ENCODE data around the gene RNF7. TPM values are rescaled to one million over a fixed set of nuclear protein-coding genes. Genes with fewer than 3 reads are reported as not detected.

Gene RNF7
- total and polyA plus RNA-seq, 2 of the 4 experiments (the other 2 are of a cell fraction): 98.7 to 149 TPM

- Histone ChIP-seq H3K79me1 (ENCODE audit: low read depth in 1 of 2, low read length in 2 of 2) (no peaks in the 10 kb centered on the region), H3K27ac (ENCODE audit: insufficient read depth, low read length) (no peak overlapping the region), H2BK20ac (ENCODE audit: low read depth, low read length) (no peak overlapping the region), H4K8ac (ENCODE audit: low read depth in 2 of 2, low read length in 2 of 2) (no peak overlapping the region), H2AK5ac (ENCODE audit: low read depth, low read length) (no peak overlapping the region), H3K18ac (ENCODE audit: low read depth, low read length) (no peak overlapping the region), H2AK9ac (replicated peaks; ENCODE audit: low read depth, low read length, poor library complexity) (no peak overlapping the region), H3K9me1 (ENCODE audit: insufficient read depth, low read length) (no peaks in the 10 kb centered on the region), H4K91ac (ENCODE audit: insufficient read depth, low read depth, low read length) (no peak overlapping the region), H3K56ac (ENCODE audit: extremely low read depth, insufficient read depth, low read length) (no peak overlapping the region), H3K4me1 (ENCODE audit: control insufficient read depth, insufficient read depth, low read length) (no peaks in the 10 kb centered on the region), H3K4ac (ENCODE audit: low read depth, low read length) (no peak overlapping the region), H3K9me3 (ENCODE audit: control insufficient read depth, insufficient read depth, low read length) (no peaks in the 10 kb centered on the region), H2BK15ac (ENCODE audit: low read depth, low read length) (no peak overlapping the region), H3K36me3 (ENCODE audit: control insufficient read depth, insufficient read depth, low read length) (no peaks in the 10 kb centered on the region), H2BK5ac (ENCODE audit: low read depth, low read length, poor library complexity, severe bottlenecking) (no peak overlapping the region), H3K4me2 (ENCODE audit: low read depth, low read length) (no peak overlapping the region), H2BK120ac (ENCODE audit: low read depth, low read length) (no peak overlapping the region), H4K20me1 (ENCODE audit: insufficient read depth, low read length) (no peaks in the 10 kb centered on the region), H3K9ac (ENCODE audit: low read depth, low read length) (no peak overlapping the region), H3K23ac (ENCODE audit: low read depth, low read length) (no peak overlapping the region), H2AFZ (replicated peaks; ENCODE audit: low read length, poor library complexity) (no peak overlapping the region), H3K27me3 (ENCODE audit: control insufficient read depth, insufficient read depth, low read length) (peaks cover 8% of the 10 kb centered on the region), H3K14ac (replicated peaks; ENCODE audit: low read depth, low read length) (no peak overlapping the region), H3K4me3 (ENCODE audit: insufficient read depth, low read depth, low read length) (no peak overlapping the region), H4K5ac (ENCODE audit: low read depth, low read length) (no peak overlapping the region)
- ChIA-PET POLR2A (ENCODE audit: unreplicated experiment) (no interaction called here), CTCF (no interaction called here)
- ATAC-seq (ENCODE audit: low read depth): no peak
- no CpG with 5 or more reads among the region's 2 CpGs for WGBS, 2 experiments (ENCODE audit: extremely low coverage in 2 of 2, insufficient read length in 1 of 2)
- dilution Hi-C loops (cut with HindIII; ENCODE audit: low sequenced_read_pairs, unreplicated experiment) (no loop called here), in situ Hi-C loops (cut with MboI; ENCODE audit: low sequenced_read_pairs) (no loop called here), intact Hi-C loops (cut with micrococcal nuclease) (no loop called here)
- no TSS peak for BruUV-seq (replicated peaks)
- TF ChIP-seq BHLHE40 (IDR thresholded peaks at IDR 0.05; ENCODE audit: low read depth, low read length): no peak
- no peak for TF ChIP-seq RAD21 (IDR thresholded peaks at IDR 0.05; ENCODE audit: low read length)
- TF ChIP-seq CHD1 (IDR thresholded peaks at IDR 0.05; ENCODE audit: low read depth, low read length): no peak
- TF ChIP-seq ELK1 (IDR thresholded peaks at IDR 0.05; ENCODE audit: borderline replicate concordance, low read depth, low read length): no peak
- no peak for TF ChIP-seq RFX5 (IDR thresholded peaks at IDR 0.05; ENCODE audit: low read depth, low read length)
- TF ChIP-seq FOS (IDR thresholded peaks at IDR 0.05; ENCODE audit: low read depth, low read length): no peak
- TF ChIP-seq MAFK (IDR thresholded peaks at IDR 0.05; ENCODE audit: low read depth, low read length): no peak
- TF ChIP-seq CTCF (conservative IDR thresholded peaks at IDR 0.05; ENCODE audit: low read depth, low read length): no peak
- TF ChIP-seq RCOR1 (IDR thresholded peaks at IDR 0.05; ENCODE audit: insufficient replicate concordance, low read length): no peak
- no peak for TF ChIP-seq SMC3 (IDR thresholded peaks at IDR 0.05; ENCODE audit: low read depth, low read length)
- TF ChIP-seq MXI1 (IDR thresholded peaks at IDR 0.05; ENCODE audit: borderline replicate concordance, low read depth, low read length): no peak
- TF ChIP-seq USF2 (IDR thresholded peaks at IDR 0.05; ENCODE audit: low read depth, low read length): no peak
- TF ChIP-seq NFE2L2 (IDR thresholded peaks at IDR 0.05; ENCODE audit: low read depth, low read length): no peak
- no peak for TF ChIP-seq MAZ (IDR thresholded peaks at IDR 0.05; ENCODE audit: borderline replicate concordance, low read depth, low read length)
- DNase-seq: no peak
These were observed 46.4 kb downstream of the RNF7 start for GRCh38 chr3:141784531-141784930.

Measured in IMR-90 (cell line).